ENCODE measurements around the gene FAM13B. TPM values are rescaled to one million over a fixed set of nuclear protein-coding genes. Genes with fewer than 3 reads are reported as not detected.
"Not testable (repeated sequence)": the region's sequence is repeated elsewhere in the genome, so short reads cannot be mapped to it uniquely, and the experiment has no call there.

The FAM13B gene
- total RNA-seq, result 10 to 100 TPM; 15.4 to 17.5 TPM

DNA sequence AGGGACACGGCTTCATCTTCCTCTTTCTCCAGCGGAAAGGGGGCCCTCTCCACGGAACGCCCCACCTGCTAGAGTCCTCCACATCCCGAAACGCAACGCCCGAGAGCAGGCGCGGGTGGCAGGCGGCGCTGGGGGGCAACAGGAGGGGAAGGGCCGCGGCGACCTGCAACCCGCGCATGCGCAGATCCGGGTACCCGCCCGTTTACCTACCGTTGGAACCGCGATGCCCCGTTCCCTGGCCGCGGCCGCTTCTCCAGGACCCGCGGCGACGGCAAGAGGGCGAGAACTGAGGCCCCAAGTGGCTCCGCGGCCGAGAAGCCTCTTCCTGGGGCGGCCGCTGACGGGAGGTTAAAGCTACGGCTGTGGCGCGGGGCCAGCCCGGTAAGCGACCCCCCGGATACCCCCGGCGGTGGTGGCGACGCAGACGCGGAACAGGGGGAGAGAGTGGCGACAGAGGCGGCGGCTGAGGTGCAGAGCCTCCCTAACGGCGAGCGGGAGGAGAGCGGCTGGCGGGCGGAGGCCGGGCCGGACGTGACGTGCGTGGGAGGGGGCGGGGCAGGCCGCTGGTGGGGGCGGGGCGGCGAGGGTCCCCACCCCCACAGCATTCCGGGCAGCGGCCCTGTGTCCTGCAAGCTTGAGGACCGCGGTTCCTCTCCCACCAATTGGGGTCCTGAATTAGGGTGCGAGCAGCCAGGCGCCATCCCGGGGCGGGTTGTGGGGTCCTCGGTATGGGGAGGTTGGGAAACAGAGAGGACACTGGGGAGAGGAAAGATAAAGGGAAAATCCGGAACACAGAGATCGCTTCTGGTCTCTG, at the start of gene FAM13B:
TSS of gene FAM13B (minus strand) at position 508 of the 814 bp plus-strand sequence. CDS start 13,968 bp downstream, outside the sequence.
- H3K4me1 ChIP-seq, result no peaks in the 10 kb centered on the region

DNA sequence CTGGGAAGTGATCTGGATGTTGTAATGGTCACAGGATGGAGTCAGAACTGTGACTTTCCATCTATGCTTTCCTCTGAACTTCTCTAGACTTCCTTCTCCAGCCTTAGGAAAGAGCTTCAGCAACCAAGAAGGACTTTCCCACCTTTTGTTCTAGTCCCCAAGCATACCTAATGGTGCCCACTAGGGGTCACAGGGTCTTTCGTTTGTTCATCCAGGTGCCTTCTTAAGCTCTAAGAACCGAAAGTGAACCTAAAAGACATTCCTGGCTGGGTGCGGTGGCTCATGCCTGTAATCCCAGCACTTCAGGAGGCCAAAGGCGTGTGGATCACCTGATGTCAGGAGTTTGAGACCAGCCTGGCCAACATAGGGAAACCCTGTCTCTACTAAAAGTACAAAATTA, 49.2 kb upstream of the FAM13B start:
- DNase-seq, result no peak

More for the DNA sequence above, at the start of gene FAM13B:
- Histone ChIP-seq H3K9me3 (no peaks in the 10 kb centered on the region), H3K36me3 (no peaks in the 10 kb centered on the region), H3K27ac (peak within 1 kb of the TSS; percentile 100), H3K9ac (ENCODE audit: low read depth in 2 of 2, low read length in 2 of 2) (peak within 1 kb of the TSS; percentile 95), H3K4me3 (peak within 1 kb of the TSS; percentile 99), H3K27me3 (no peaks in the 10 kb centered on the region)
- intact Hi-C loops (cut with DNase I), result no loop called here
- TF ChIP-seq, protein P1, sequence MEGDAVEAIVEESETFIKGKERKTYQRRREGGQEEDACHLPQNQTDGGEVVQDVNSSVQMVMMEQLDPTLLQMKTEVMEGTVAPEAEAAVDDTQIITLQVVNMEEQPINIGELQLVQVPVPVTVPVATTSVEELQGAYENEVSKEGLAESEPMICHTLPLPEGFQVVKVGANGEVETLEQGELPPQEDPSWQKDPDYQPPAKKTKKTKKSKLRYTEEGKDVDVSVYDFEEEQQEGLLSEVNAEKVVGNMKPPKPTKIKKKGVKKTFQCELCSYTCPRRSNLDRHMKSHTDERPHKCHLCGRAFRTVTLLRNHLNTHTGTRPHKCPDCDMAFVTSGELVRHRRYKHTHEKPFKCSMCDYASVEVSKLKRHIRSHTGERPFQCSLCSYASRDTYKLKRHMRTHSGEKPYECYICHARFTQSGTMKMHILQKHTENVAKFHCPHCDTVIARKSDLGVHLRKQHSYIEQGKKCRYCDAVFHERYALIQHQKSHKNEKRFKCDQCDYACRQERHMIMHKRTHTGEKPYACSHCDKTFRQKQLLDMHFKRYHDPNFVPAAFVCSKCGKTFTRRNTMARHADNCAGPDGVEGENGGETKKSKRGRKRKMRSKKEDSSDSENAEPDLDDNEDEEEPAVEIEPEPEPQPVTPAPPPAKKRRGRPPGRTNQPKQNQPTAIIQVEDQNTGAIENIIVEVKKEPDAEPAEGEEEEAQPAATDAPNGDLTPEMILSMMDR (IDR thresholded peaks at IDR 0.05), result no peak
- DNase-seq, result peak; percentile 80

DNA sequence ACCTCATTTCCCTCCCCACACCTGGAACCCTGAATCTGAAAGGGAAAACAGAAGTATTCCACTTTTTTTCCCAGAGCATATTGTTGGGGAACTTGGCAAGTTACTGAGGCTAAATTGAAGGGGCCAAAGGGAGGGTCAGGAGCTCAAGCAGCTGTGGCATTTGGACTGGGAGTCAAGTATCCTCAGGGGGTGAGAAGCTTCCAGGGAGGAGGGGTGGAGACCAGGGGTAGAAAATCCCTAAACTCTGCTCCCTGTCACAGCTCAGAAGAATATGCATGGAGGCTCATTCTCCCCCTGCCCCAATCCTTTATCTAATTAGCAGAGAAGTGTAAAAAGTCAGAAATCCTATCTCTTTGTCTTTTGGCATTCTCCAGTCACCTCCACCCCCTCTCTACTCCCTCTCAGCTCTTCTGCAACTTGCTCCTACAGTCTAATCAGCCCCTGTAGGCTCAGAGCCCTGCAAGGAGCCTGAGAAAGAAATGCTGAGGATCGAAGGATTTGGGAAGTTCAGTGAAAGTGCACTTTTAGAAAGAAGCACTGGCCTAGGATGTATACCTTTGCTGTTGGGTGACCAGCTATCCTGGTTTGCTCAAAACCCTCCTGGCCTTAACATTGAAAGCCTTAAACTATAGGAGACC, 45.2 kb upstream of the FAM13B start:
- TF ChIP-seq, protein P1 (IDR thresholded peaks at IDR 0.05), result no peak
- intact Hi-C loops (cut with DNase I), result loop anchor here (2.0 kb wide), 1 partner anchor 55 kb away; no protein-coding TSS in a partner anchor
- Histone ChIP-seq H3K9me3 (no peaks in the 10 kb centered on the region), H3K9ac (ENCODE audit: low read depth in 2 of 2, low read length in 2 of 2) (no peak overlapping the region), H3K27ac (no peak overlapping the region), H3K27me3 (no peaks in the 10 kb centered on the region), H3K4me3 (no peak overlapping the region), H3K36me3 (no peaks in the 10 kb centered on the region), H3K4me1 (no peaks in the 10 kb centered on the region)
- DNase-seq, result no peak

More for the DNA sequence above, 49.2 kb upstream of the FAM13B start:
- Histone ChIP-seq H3K36me3 (no peaks in the 10 kb centered on the region), H3K27me3 (no peaks in the 10 kb centered on the region), H3K9ac (ENCODE audit: low read depth in 2 of 2, low read length in 2 of 2) (no peak overlapping the region), H3K4me1 (no peaks in the 10 kb centered on the region), H3K4me3 (no peak overlapping the region), H3K27ac (no peak overlapping the region), H3K9me3 (no peaks in the 10 kb centered on the region)
- intact Hi-C loops (cut with DNase I), result no loop called here
- TF ChIP-seq, protein P1 (IDR thresholded peaks at IDR 0.05), result no peak

DNA sequence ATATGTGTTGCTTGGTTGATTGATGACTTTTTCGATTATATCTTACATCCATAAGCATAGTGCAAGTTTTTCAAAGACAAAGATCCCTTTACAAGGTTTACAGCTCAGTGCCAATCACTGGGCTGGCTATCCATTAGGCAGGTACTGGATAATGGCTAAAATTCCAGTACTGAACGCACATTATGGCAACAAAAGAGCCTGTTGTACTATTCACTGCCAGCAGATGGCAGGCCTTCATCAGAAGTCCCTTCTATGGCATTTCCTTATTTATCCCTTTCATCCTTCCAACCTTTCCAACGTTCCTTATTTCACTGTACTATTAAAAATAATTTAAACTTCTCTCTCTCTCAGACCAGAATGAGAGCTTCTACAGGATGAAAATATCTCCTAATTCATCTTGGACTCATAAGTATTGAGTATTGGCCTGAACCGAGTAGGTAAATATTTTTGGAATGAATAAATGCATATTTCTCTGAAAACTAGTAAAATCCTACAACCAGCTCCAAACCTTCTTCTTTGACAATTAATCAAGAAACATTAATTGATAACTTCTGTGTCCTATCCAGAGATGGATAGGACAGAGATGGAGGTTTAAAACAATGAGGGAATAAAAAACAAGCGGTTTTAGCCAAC, 44.3 kb upstream of the FAM13B start:
- Histone ChIP-seq H3K9ac (ENCODE audit: low read depth in 2 of 2, low read length in 2 of 2) (no peak overlapping the region), H3K27me3 (no peaks in the 10 kb centered on the region), H3K4me1 (no peaks in the 10 kb centered on the region), H3K4me3 (no peak overlapping the region), H3K27ac (no peak overlapping the region), H3K9me3 (no peaks in the 10 kb centered on the region), H3K36me3 (no peaks in the 10 kb centered on the region)
- intact Hi-C loops (cut with DNase I), result no loop called here
- TF ChIP-seq, protein P1 (IDR thresholded peaks at IDR 0.05), result peak; percentile 53
- DNase-seq, result peak; percentile 67

DNA sequence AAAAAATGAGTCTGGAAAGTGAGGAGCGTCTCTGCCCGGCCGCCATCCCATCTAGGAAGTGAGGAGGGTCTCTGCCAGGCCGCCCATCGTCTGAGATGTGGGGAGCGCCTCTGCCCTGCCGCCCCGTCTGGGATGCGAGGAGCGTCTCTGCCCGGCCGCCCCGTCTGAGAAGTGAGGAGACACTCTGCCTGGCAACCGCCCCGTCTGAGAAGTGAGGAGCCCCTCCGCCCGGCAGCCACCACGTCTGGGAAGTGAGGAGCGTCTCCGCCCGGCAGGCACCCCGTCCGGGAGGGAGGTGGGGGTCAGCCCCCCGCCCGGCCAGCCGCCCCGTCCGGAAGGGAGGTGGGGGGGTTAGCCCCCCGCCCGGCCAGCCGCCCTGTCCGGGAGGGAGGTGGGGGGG, 37.1 kb upstream of the FAM13B start:
- H3K4me3 ChIP-seq; H3K9ac ChIP-seq (ENCODE audit: low read depth in 2 of 2, low read length in 2 of 2); H3K27ac ChIP-seq; H3K27me3 ChIP-seq; intact Hi-C loops (cut with DNase I); H3K36me3 ChIP-seq; H3K4me1 ChIP-seq; H3K9me3 ChIP-seq; DNase-seq: not testable (repeated sequence)

Measured in colonic mucosa (tissue), 4 donors.